Right cardiac atrium (tissue), 5 donors: Measurements from ENCODE around the gene SLC9A5. TPM values are rescaled to one million over a fixed set of nuclear protein-coding genes. Genes with fewer than 3 reads are reported as not detected.

Experiments
- ATAC-seq, 2 donors: fragments of 200-7000 bp; cut with Tn5 transposase; one replicate each; pipeline versions ENCODE4 v1.8.0 to v1.9.1; 2020; ENCODE audit warnings: moderate library complexity in 2 of 2, mild to moderate bottlenecking in 1 of 2
- DNase-seq, 3 donors: peaks; one replicate each; pipeline ENCODE4 v3.0.0-alpha.2; 2020
- H3K27ac ChIP-seq: one replicate; pipeline ENCODE4 v1.5.1; 2013; ENCODE audit warnings: mild to moderate bottlenecking, low read length, control low read depth, moderate library complexity
- H3K27me3 ChIP-seq: one replicate; pipeline ENCODE4 v1.6.1; 2013; ENCODE audit not compliant: control insufficient read depth, insufficient read depth
- H3K4me1 ChIP-seq: one replicate; pipeline ENCODE4 v1.6.1; 2013; ENCODE audit warnings: low read length; ENCODE audit not compliant: control insufficient read depth, insufficient read depth
- H3K4me3 ChIP-seq: one replicate; pipeline ENCODE4 v1.5.1; 2013; ENCODE audit warnings: low read length, control low read depth
- H3K9me3 ChIP-seq: one replicate; pipeline ENCODE4 v1.6.1; 2013; ENCODE audit warnings: low read length; ENCODE audit not compliant: control insufficient read depth
- WGBS: extraction: QIAGEN DNeasy Blood & Tissue Kit; methylation state at CpG from one replicate; pipeline ENCODE4 v1.1.7; 2013; 5-methylcytosine and 5-hydroxymethylcytosine counted together
- intact Hi-C, 4 donors: fragments of 100-400 bp; cut with DNase I; formaldehyde crosslinking; loops; one replicate each; pipeline versions ENCODE4 v1.11.0 to v1.14.0; 2022 to 2023
- long read RNA-seq, 4 donors: library from polyadenylated mRNA; unstranded; transcript quantifications; one replicate each; pipeline ENCODE4 v2.0.0, GENCODE V29; 2020 to 2021
- polyA plus RNA-seq: library from polyadenylated mRNA; stranded (reverse); fragments of 200-250 nt; gene quantifications from one replicate; pipeline ENCODE4 v1.2.3, GENCODE V29; 2013
- total RNA-seq, 4 donors: library from RNA; stranded (reverse); fragmentation: NEBNext Ultra II Directional; extraction: Animal tissue kit (Norgen Biotek cat#: 25700); gene quantifications; one replicate each; pipeline ENCODE4 v1.2.1, GENCODE V29; 2021
- donor health status: healthy with polysubstance abuse.
- donor health status: DM: no; HTN: yes; CAD: no.
- donor health status: DM: no; HTN: no; CAD: no.
- donor health status: DM: no; HTN: yes; CAD: no; lungs with severe emphysema.
- donor health status: DM: yes; HTN: yes; CAD: no.

Gene SLC9A5, protein sequence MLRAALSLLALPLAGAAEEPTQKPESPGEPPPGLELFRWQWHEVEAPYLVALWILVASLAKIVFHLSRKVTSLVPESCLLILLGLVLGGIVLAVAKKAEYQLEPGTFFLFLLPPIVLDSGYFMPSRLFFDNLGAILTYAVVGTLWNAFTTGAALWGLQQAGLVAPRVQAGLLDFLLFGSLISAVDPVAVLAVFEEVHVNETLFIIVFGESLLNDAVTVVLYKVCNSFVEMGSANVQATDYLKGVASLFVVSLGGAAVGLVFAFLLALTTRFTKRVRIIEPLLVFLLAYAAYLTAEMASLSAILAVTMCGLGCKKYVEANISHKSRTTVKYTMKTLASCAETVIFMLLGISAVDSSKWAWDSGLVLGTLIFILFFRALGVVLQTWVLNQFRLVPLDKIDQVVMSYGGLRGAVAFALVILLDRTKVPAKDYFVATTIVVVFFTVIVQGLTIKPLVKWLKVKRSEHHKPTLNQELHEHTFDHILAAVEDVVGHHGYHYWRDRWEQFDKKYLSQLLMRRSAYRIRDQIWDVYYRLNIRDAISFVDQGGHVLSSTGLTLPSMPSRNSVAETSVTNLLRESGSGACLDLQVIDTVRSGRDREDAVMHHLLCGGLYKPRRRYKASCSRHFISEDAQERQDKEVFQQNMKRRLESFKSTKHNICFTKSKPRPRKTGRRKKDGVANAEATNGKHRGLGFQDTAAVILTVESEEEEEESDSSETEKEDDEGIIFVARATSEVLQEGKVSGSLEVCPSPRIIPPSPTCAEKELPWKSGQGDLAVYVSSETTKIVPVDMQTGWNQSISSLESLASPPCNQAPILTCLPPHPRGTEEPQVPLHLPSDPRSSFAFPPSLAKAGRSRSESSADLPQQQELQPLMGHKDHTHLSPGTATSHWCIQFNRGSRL
- 1 to 10 TPM; 2.2 to 2.9 (median 2.5) TPM for total RNA-seq
- 1.9 TPM for polyA plus RNA-seq
- long read RNA-seq, donor 1, partial matches to known transcripts: 0 of 10 reads
- long read RNA-seq, donor 1, other reads (novel, unspliced or antisense): 6 of 10 reads
- long read RNA-seq, donor 2, partial matches to known transcripts: 1 of 5 reads
- long read RNA-seq, donor 2, other reads (novel, unspliced or antisense): 3 of 5 reads
- long read RNA-seq, donor 3, partial matches to known transcripts: 2 of 3 reads
- long read RNA-seq, donor 3, other reads (novel, unspliced or antisense): 0 of 3 reads
- long read RNA-seq, donor 4, partial matches to known transcripts: 3 of 7 reads
- long read RNA-seq, donor 4, other reads (novel, unspliced or antisense): 0 of 7 reads

GRCh38 chr16:67248401-67249177 lies at the start of gene SLC9A5:
Gene SLC9A5 (plus strand): TSS chr16:67248979. CDS start chr16:67249015, 36 bp downstream.
- Histone ChIP-seq H3K4me1 (peaks cover 12% of the 10 kb centered on the region), H3K4me3 (peak within 1 kb of the TSS; percentile 58), H3K9me3 (no peaks in the 10 kb centered on the region), H3K27me3 (no peaks in the 10 kb centered on the region), H3K27ac (no peak within 1 kb of the TSS)
- intact Hi-C loops: no loop called here
- DNase-seq (peak; percentile 59 to 83 (median 79)), ATAC-seq (no peak)
- 1% methylated on average over 75 of the region's 75 CpGs for WGBS

DNA sequence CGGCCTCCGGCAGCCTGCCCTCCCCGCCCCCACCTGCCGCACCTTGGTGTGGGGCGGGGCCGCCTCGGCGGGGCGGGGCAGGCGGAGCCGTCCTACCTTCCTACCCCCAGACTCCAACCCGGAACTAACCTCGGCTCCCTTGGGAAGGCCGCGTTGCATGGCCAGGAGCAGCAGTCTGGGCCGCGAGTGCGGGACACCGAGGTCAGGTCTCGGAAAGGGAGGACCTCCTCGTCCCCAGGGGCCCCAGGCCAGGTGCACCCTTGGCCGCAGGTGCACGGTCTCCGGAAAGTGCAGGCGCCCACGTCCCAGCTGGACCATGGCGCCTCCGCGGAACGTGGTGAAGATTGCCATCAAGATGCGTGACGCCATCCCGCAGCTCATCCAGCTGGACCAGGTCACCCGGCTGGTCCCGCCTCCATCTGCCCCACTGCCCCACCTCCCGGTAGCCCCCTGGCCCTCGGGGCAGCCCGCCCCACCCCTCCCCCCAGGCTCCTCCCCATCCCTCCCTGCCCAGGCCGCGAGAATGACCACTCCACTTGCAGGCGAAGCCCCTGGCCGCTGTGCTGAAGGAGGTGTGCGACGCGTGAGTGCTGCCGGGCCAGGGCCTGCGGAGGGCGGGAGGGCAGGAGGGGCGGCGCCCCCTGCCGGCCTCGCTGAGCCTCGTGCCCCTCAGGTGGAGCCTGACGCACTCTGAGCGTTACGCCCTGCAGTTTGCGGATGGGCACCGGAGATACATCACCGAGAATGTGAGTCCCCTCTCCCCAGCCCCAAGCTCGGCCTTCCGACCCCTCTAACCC lies 49.6 kb upstream of the SLC9A5 start, which contains the start of gene ELMO3:
Gene ELMO3, plus strand, starts transcription at position 121 of the 797 bp plus-strand sequence. Its CDS starts 196 bp downstream, at position 317.
- DNase-seq (peak in 2 of 3 donors; percentile 60 to 75), ATAC-seq (peak; percentile 17 to 20)
- no peaks in the 10 kb centered on the region for H3K27me3 ChIP-seq
- intact Hi-C loops: no loop called here
- H3K4me1 ChIP-seq: no peaks in the 10 kb centered on the region
- 48% methylated on average over 61 of the region's 61 CpGs for WGBS
- H3K27ac ChIP-seq: no peak within 1 kb of the TSS
- H3K4me3 ChIP-seq: no peak within 1 kb of the TSS
- H3K9me3 ChIP-seq: no peaks in the 10 kb centered on the region

DNA sequence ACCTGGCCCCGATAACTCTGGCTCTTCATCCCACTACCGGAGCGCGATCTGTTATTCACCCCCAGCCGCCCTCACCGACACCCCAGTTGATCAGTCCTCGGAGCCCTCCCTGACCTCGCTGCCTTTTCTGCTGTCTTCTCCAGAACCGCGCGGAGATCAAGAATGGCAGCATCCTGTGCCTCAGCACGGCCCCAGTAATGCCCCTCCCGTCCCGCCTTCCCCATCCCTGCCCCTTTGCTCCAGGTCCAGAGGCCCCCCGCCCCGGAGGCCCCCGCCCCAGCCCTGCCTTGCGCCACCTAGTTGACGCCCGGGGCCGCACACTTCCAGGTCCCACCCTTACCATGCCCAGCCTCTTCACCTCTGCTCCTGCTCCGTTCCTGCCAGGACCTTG lies 49.0 kb upstream of the SLC9A5 start:
- WGBS: 43% methylated on average over 22 of the region's 22 CpGs
- intact Hi-C loops: no loop called here

GRCh38 chr16:67200491-67200890 lies 48.3 kb upstream of the SLC9A5 start:
- Histone ChIP-seq H3K4me1 (no peaks in the 10 kb centered on the region), H3K27ac (no peak overlapping the region), H3K27me3 (no peaks in the 10 kb centered on the region), H3K4me3 (no peak overlapping the region), H3K9me3 (no peaks in the 10 kb centered on the region)
- WGBS: 88% methylated on average over 8 of the region's 8 CpGs
- DNase-seq (peak in 2 of 3 donors; percentile 23 to 61), ATAC-seq (no peak)
- intact Hi-C loops: no loop called here

More for the DNA sequence above, 49.0 kb upstream of the SLC9A5 start:
- H3K27ac ChIP-seq: no peak overlapping the region
- no peaks in the 10 kb centered on the region for H3K27me3 ChIP-seq
- no peaks in the 10 kb centered on the region for H3K9me3 ChIP-seq
- H3K4me3 ChIP-seq: no peak overlapping the region
- H3K4me1 ChIP-seq: no peaks in the 10 kb centered on the region
- ATAC-seq (no peak), DNase-seq (peak in 1 of 3 donors; percentile 57)

- 94% methylated on average over 40 of the region's 40 CpGs for whole genome bisulfite sequencing
- Histone ChIP-seq H3K27ac (no peak overlapping the region), H3K4me3 (no peak overlapping the region), H3K9me3 (no peaks in the 10 kb centered on the region), H3K27me3 (no peaks in the 10 kb centered on the region), H3K4me1 (no peaks in the 10 kb centered on the region)
- intact Hi-C loops: no loop called here
- DNase-seq (peak in 1 of 3 donors; percentile 61), ATAC-seq (no peak)
Measured at GRCh38 chr16:67201411-67202345, 47.1 kb upstream of the SLC9A5 start.

GRCh38 chr16:67202426-67202825 lies 46.4 kb upstream of the SLC9A5 start:
- H3K4me1 ChIP-seq: no peaks in the 10 kb centered on the region
- DNase-seq: peak in 1 of 3 donors; percentile 37
- no peak overlapping the region for H3K27ac ChIP-seq
- WGBS: 91% methylated on average over 12 of the region's 12 CpGs
- no peaks in the 10 kb centered on the region for H3K27me3 ChIP-seq
- no peaks in the 10 kb centered on the region for H3K9me3 ChIP-seq
- no peak for ATAC-seq
- intact Hi-C loops: no loop called here
- H3K4me3 ChIP-seq: no peak overlapping the region

- intact Hi-C loops: no loop called here
- no peak for ATAC-seq
- Histone ChIP-seq H3K9me3 (no peaks in the 10 kb centered on the region), H3K27ac (no peak overlapping the region), H3K27me3 (no peaks in the 10 kb centered on the region), H3K4me3 (no peak overlapping the region), H3K4me1 (no peaks in the 10 kb centered on the region)
- DNase-seq: peak in 1 of 3 donors; percentile 60
- 90% methylated on average over 23 of the region's 23 CpGs for WGBS
Measured at GRCh38 chr16:67202956-67203493, 45.8 kb upstream of the SLC9A5 start.

DNA sequence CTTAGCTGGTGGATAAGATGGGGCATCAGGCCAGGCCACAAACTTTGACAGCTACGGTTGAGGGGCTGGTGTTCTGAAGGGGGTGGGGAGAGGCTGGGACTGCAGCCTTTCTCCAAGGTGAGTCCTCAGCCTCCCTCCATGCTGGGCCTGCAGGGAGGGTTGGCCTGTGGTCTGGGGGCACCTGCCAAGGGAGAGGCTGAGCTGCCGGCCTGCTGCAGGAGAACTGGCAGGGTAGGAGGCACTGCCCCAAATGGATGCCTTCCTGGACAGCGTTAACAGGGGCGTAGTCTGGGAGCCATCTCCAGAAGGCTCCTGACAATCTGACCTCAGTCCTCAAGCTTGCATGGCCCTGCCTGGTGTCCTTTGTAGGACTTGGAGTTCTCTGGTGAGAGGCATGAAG lies 44.7 kb upstream of the SLC9A5 start:
- Histone ChIP-seq H3K27ac (no peak overlapping the region), H3K27me3 (no peaks in the 10 kb centered on the region), H3K4me3 (no peak overlapping the region), H3K9me3 (no peaks in the 10 kb centered on the region), H3K4me1 (no peaks in the 10 kb centered on the region)
- intact Hi-C loops: no loop called here
- DNase-seq (no peak), ATAC-seq (no peak)
- WGBS: 74% methylated on average over 4 of the region's 4 CpGs
